PC-3 (cell line): Measurements from ENCODE around the gene TLR6. TPM values are rescaled to one million over a fixed set of nuclear protein-coding genes. Genes with fewer than 3 reads are reported as not detected.

Experiments
- ATAC-seq: fragments of 200-7000 bp; cut with Tn5 transposase; 2 replicates; pipeline ENCODE4 v1.9.1; 2020; ENCODE audit warnings: mild to moderate bottlenecking, moderate library complexity
- BruUV-seq: library from RNA; stranded (reverse); fragments of 400-500 nt; replicated peaks from 2 replicates; lab custom pipeline; 2021; lab: Mats Ljungman, UMichigan
- CTCF ChIA-PET: fragments of 300-600 bp; sonication (Branson Sonifier 250); formaldehyde crosslinking; loops from one replicate; lab custom pipeline; 2022; ENCODE audit warnings: antibody characterized with exemption; lab: Charles Lee
- POLR2A ChIA-PET: fragments of 300-600 bp; sonication (Branson Sonifier 250); formaldehyde crosslinking; loops from one replicate; lab custom pipeline; 2022; ENCODE audit warnings: antibody characterized with exemption; ENCODE audit not compliant: unreplicated experiment; lab: Charles Lee
- DNase-seq: peaks from one replicate; pipeline ENCODE4 v3.0.0-alpha.2; 2015
- H2AFZ ChIP-seq: fragments of 300-600 bp; sonication (generic); 2 replicates; pipeline ENCODE4 v1.6.0; 2016; ENCODE audit warnings: antibody characterized with exemption, low read length
- H3F3A ChIP-seq: fragments of 300-600 bp; sonication (generic); one replicate; pipeline ENCODE4 v1.6.0; 2017; ENCODE audit warnings: antibody characterized with exemption, low read length, control low read depth, mild to moderate bottlenecking; ENCODE audit not compliant: unreplicated experiment
- H3K27ac ChIP-seq: fragments of 300-600 bp; sonication (generic); 2 replicates; pipeline ENCODE4 v1.5.1; 2016; ENCODE audit warnings: mild to moderate bottlenecking, low read length
- H3K27me3 ChIP-seq: fragments of 300-600 bp; sonication (generic); 2 replicates; pipeline ENCODE4 v1.6.1; 2016; ENCODE audit warnings: low read length, mixed read lengths
- H3K36me3 ChIP-seq: fragments of 300-600 bp; sonication (generic); 2 replicates; pipeline ENCODE4 v1.6.1; 2016; ENCODE audit warnings: low read depth, mixed run types, low read length, mixed read lengths
- H3K4me1 ChIP-seq: fragments of 300-600 bp; sonication (generic); 2 replicates; pipeline ENCODE4 v1.5.1; 2016; ENCODE audit warnings: low read length; ENCODE audit not compliant: insufficient read depth
- H3K4me2 ChIP-seq: fragments of 300-600 bp; sonication (generic); 2 replicates; pipeline ENCODE4 v1.6.0; 2016; ENCODE audit warnings: low read length
- H3K4me3 ChIP-seq: fragments of 300-600 bp; sonication (generic); 2 replicates; pipeline ENCODE4 v1.5.1; 2016; ENCODE audit warnings: mild to moderate bottlenecking, low read length, mixed read lengths
- H3K79me2 ChIP-seq: fragments of 300-600 bp; sonication (generic); 2 replicates; pipeline ENCODE4 v1.6.1; 2017; ENCODE audit warnings: low read length, mixed read lengths
- H3K9ac ChIP-seq: fragments of 300-600 bp; sonication (generic); 2 replicates; pipeline ENCODE4 v1.6.0; 2016; ENCODE audit warnings: mild to moderate bottlenecking, low read length
- H3K9me2 ChIP-seq: fragments of 300-600 bp; sonication (generic); replicated peaks from 2 replicates; pipeline ENCODE4 v1.6.1; 2016; ENCODE audit warnings: mixed run types, low read length, mixed read lengths
- H3K9me3 ChIP-seq: fragments of 300-600 bp; sonication (generic); 2 replicates; pipeline ENCODE4 v1.6.1; 2016; ENCODE audit warnings: low read length, mixed read lengths
- H4K20me1 ChIP-seq: fragments of 300-600 bp; sonication (generic); 2 replicates; pipeline ENCODE4 v1.6.1; 2016; ENCODE audit warnings: low read length, mixed read lengths
- EZH2 ChIP-seq: fragments of 300-600 bp; sonication (generic); IDR thresholded peaks from one replicate; pipeline ENCODE4 v1.6.1; 2017; ENCODE audit warnings: antibody characterized with exemption, mild to moderate bottlenecking, low read length; ENCODE audit not compliant: unreplicated experiment
- EZH2phosphoT487 ChIP-seq: fragments of 300-600 bp; sonication (generic); IDR thresholded peaks from 2 replicates; pipeline ENCODE4 v1.6.1; 2018; ENCODE audit warnings: mild to moderate bottlenecking, antibody characterized with exemption, low read length, borderline replicate concordance
- intact Hi-C: fragments of 100-400 bp; cut with micrococcal nuclease; formaldehyde crosslinking; loops from 2 replicates; pipeline ENCODE4 v1.9.0; 2023
- total RNA-seq: library from RNA; depleted of rRNA; stranded (reverse); fragments of >200 nt; gene quantifications from 2 replicates; pipeline ENCODE4 v1.2.3, GENCODE V29; 2014
- TF ChIP-seq, protein P1 (sequence below): fragments of 300-600 bp; sonication (generic); conservative IDR thresholded peaks from 2 replicates; pipeline ENCODE4 v1.5.1; 2017; ENCODE audit warnings: antibody characterized with exemption, low read depth, mild to moderate bottlenecking, low read length

Gene TLR6
- total RNA-seq, 1 experiment from 2014 or later, result 1.2 TPM

DNA sequence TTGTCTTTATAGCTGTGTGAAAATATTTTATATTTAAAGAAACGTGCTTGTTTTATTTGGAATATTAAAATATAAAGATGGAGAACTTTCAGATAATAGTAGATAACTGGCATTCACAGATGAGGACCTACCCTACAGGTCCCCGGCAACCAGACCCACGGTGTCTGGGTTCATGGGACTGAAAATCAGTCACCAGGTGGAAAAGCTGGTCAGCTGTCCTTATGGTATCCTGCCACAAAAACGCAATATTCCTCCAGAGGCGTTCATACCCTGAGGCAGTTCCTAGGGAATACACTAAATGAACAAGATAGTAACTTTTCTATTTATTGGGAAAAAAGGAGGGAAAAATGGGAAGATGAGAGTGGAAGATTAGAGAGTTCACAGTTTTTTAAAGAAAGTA is 1.2 kb downstream of the TLR6 start:
- Histone ChIP-seq H3K79me2 (no peaks in the 10 kb centered on the region), H3K4me2 (peak overlapping the region; percentile 88), H3K27me3 (no peaks in the 10 kb centered on the region), H2AFZ (peak overlapping the region; percentile 71), H3K27ac (peak overlapping the region; percentile 91; the same call in 1 of the 2 replicates), H3F3A (peaks cover 5% of the 10 kb centered on the region), H3K9ac (peak overlapping the region; percentile 47; the same call in 1 of the 2 replicates), H4K20me1 (no peaks in the 10 kb centered on the region), H3K9me2 (no peaks in the 10 kb centered on the region), H3K4me1 (peaks cover 15% of the 10 kb centered on the region), H3K4me3 (peak overlapping the region; percentile 69; the same call in 1 of the 2 replicates), H3K36me3 (no peaks in the 10 kb centered on the region), H3K9me3 (no peaks in the 10 kb centered on the region)
- TF ChIP-seq EZH2phosphoT487, result no peak
- ATAC-seq (no peak), DNase-seq (no peak)
- intact Hi-C loops, result loop anchor here (5.0 kb wide), 1 partner anchor 68 kb away; no protein-coding TSS in a partner anchor
- BruUV-seq, result no TSS peak
- POLR2A ChIA-PET, result no interaction called here
- CTCF ChIA-PET, result interaction anchor here (0.9 kb wide), 1 partner anchor 96 kb away, joined by 3 read pairs; no protein-coding TSS in a partner anchor

- Histone ChIP-seq H3K27ac (no peak overlapping the region), H3K79me2 (no peaks in the 10 kb centered on the region), H3K4me3 (no peak overlapping the region), H3K9me2 (no peaks in the 10 kb centered on the region), H3K9me3 (no peaks in the 10 kb centered on the region), H3K4me1 (no peaks in the 10 kb centered on the region), H3F3A (no peaks in the 10 kb centered on the region), H3K9ac (no peak overlapping the region), H3K4me2 (no peak overlapping the region), H2AFZ (no peak overlapping the region), H3K36me3 (no peaks in the 10 kb centered on the region), H4K20me1 (no peaks in the 10 kb centered on the region), H3K27me3 (no peaks in the 10 kb centered on the region)
- TF ChIP-seq EZH2 (no peak), EZH2phosphoT487 (no peak)
- TF ChIP-seq, protein P1, sequence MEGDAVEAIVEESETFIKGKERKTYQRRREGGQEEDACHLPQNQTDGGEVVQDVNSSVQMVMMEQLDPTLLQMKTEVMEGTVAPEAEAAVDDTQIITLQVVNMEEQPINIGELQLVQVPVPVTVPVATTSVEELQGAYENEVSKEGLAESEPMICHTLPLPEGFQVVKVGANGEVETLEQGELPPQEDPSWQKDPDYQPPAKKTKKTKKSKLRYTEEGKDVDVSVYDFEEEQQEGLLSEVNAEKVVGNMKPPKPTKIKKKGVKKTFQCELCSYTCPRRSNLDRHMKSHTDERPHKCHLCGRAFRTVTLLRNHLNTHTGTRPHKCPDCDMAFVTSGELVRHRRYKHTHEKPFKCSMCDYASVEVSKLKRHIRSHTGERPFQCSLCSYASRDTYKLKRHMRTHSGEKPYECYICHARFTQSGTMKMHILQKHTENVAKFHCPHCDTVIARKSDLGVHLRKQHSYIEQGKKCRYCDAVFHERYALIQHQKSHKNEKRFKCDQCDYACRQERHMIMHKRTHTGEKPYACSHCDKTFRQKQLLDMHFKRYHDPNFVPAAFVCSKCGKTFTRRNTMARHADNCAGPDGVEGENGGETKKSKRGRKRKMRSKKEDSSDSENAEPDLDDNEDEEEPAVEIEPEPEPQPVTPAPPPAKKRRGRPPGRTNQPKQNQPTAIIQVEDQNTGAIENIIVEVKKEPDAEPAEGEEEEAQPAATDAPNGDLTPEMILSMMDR, result no peak
- ATAC-seq (no peak), DNase-seq (no peak)
- BruUV-seq, result no TSS peak
- ChIA-PET POLR2A (no interaction called here), CTCF (no interaction called here)
- intact Hi-C loops, result no loop called here
These were observed 10.6 kb downstream of the TLR6 start for GRCh38 chr4:38846015-38846414.

- Histone ChIP-seq H3K9ac (no peak overlapping the region), H3K4me2 (no peak overlapping the region), H3K27me3 (no peaks in the 10 kb centered on the region), H3K36me3 (no peaks in the 10 kb centered on the region), H2AFZ (no peak overlapping the region), H4K20me1 (no peaks in the 10 kb centered on the region), H3K79me2 (no peaks in the 10 kb centered on the region), H3K4me1 (peaks cover 4% of the 10 kb centered on the region; the same call in 1 of the 2 replicates), H3K27ac (no peak overlapping the region), H3K9me3 (no peaks in the 10 kb centered on the region), H3K4me3 (no peak overlapping the region), H3K9me2 (no peaks in the 10 kb centered on the region), H3F3A (no peaks in the 10 kb centered on the region)
- ChIA-PET POLR2A (no interaction called here), CTCF (no interaction called here)
- intact Hi-C loops, result no loop called here
- no TSS peak for BruUV-seq
- ATAC-seq (no peak), DNase-seq (no peak)
- TF ChIP-seq EZH2phosphoT487 (no peak), EZH2 (no peak)
- TF ChIP-seq, protein P1, result no peak
These were observed 13.6 kb downstream of the TLR6 start for GRCh38 chr4:38842994-38843393.
